ENCODE data around the gene PAN3.
A peak's percentile ranks its signal among the peaks of the same experiment; 100 is the strongest.
"Not testable (repeated sequence)": the region's sequence is repeated elsewhere in the genome, so short reads cannot be mapped to it uniquely, and the experiment has no call there.

PAN3 gene

GRCh38 chr13:28138012-28138755 lies at the start of gene PAN3:
Gene PAN3 (plus strand): TSS chr13:28138545. CDS start chr13:28138658, 113 bp downstream.
- peak; percentile 87 to 92 for DNase-seq

DNA sequence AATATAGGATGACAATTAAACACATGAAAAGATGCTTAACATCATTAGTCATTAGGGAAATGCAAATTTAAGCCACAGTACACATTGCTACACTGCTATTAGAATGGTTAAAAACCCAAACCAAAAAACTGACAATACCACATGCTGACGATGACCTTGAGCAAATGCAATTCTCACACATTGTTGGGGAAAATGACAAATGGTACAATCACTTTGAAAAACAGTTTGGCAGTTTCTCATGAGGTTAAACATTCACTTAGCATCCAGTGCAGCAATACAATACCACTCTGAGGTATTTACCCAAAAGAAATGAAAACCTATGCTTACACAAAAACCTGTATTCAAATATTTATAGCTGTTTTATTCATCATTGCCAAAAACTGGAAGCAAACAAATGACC lies 49.3 kb upstream of the PAN3 start:
- no peak for DNase-seq

DNA sequence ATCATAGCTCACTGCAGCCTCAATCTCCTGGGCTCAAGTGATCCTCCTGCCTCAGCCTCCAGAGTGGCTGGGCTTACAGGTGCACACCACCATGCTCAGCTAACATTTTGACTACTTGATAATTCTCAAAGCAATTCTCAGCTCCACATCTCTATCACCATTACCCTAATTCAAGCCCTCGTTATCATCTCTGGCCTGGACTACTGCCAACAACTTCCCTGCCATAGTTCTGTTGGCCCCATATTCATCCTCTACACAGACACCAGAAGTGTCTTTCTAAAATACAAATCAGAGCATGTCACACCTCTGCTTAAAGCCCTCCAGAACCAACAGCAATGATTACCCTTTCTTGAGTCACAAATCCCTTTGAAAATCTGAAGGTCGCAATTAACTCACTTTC lies 45.9 kb upstream of the PAN3 start:
- no peak for DNase-seq

DNA sequence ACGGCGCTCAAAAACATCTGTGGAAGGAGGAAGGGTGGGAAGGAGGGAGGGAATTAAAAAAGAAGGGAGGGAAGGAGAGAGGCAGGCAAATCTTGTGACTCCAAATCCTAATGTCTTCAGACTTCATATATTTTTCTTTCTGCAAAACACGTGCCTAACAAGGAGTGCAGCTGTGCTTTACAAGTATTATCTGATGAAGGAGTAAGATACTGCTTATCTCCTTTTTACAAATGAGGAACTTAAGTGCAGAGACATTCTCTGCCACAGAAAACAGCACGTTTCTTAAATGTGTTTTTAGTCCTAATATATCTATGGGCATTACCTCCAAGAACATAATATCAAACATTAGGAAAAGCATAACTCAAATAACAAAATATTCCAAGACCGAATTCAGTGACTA lies 44.5 kb upstream of the PAN3 start:
- no peak for DNase-seq

GRCh38 chr13:28094306-28094705 lies 44.0 kb upstream of the PAN3 start:
- DNase-seq, result no peak

- DNase-seq, result no peak
These were observed 40.8 kb upstream of the PAN3 start for GRCh38 chr13:28097503-28097902.

DNA sequence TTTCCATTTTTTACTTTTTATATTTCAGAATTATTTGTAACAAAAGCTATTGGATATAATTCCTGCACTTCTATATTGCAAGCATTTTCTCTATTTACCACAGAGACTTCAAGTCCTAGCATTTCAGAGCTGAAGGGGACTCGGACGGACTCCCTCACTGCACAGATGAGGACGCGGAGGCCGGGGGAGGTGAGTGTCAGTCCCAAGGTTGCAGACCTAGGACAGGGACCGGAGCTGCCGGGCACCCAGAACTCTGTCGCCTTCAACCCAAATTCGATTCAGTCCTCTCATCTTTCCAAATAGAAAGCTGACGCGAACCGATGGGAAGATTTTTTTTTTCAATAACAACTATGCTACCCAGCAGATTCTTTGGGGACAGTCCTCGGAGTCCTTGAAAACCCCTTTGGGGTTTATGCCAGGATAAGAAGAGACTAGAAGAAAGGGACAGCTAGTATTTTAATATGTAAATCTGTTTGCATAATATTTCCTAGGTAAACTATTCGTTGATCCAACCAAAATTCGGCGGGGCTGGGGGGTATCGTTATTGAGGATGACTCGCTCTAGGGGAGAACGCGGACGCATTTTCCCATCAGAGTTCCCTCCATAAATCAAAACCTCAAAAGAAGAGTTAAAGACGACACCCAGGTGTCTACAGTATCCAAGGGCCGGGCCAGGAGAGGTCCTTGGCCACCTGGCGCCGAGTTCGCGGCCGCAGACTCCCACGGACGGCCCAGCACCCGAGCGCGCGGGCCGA lies 38.8 kb upstream of the PAN3 start:
- no peak for DNase-seq

- peak; percentile 56 to 77 for DNase-seq
These were observed 37.9 kb upstream of the PAN3 start, which contains the start of gene FLT3 for GRCh38 chr13:28100150-28101121. Gene FLT3 (minus strand): TSS chr13:28100576. CDS start chr13:28100510, 66 bp downstream.

DNA sequence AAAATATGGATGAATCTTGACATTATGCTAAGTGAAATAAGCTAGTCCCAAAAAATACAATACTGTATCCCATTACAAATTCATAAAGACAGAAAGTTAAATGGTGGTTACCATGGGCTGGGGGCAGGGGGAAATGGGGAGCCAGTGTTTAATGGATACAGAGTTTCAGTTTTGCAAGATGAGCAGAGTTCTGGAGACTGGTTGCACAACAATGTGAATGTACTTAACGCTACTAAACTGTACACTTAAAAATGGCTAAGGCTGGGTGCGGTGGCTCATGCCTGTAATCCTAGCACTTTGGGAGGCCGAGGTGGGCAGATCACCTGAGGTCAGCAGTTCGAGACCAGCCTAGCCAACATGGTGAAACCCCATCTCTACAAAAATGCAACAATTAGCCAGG lies 36.5 kb upstream of the PAN3 start:
- DNase-seq, result not testable (repeated sequence)

DNA sequence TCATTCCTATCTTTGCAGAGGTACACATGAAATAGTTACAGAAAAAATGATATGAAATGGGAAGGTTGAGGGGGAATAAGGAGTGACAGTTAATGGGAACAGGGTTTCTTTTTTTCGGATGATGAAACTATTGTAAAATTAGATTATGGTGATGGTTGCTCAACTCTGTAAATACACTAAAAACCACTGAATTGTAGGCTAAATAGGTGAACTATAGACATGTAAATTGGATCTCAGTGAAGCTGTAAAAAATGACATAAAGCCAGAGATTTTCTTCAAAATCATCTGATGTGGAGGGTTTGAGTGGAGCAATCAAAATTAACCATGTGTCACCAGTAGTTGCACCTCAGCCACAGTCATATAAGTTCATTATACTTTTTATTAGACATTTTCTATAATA lies 31.4 kb upstream of the PAN3 start:
- no peak for DNase-seq

DNA sequence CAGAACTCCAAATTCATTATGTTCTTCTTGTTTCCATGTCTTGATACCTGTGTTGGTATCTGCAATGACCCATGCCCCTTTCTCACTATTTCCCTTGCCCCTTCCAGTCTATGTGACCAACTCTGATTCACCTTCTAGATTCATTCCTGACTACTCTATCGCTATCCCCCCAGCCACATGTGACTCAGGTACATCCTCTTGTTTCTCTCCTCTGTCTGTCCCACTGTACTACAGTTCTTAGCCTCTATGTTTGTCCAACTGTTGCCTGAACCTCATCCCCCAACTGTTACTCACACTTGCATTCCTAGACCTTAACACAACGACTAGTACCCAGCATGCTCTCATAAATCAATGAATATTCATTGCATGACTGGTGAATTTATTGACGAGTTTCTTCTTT lies 27.9 kb upstream of the PAN3 start:
- no peak for DNase-seq

- no peak for DNase-seq
These were observed 21.6 kb upstream of the PAN3 start for GRCh38 chr13:28116736-28117135.

GRCh38 chr13:28117689-28118377 lies 20.5 kb upstream of the PAN3 start:
- peak in 1 of 2 experiments; percentile 29 for DNase-seq

- DNase-seq, result no peak
These were observed 18.0 kb upstream of the PAN3 start for GRCh38 chr13:28120317-28120716.

DNA sequence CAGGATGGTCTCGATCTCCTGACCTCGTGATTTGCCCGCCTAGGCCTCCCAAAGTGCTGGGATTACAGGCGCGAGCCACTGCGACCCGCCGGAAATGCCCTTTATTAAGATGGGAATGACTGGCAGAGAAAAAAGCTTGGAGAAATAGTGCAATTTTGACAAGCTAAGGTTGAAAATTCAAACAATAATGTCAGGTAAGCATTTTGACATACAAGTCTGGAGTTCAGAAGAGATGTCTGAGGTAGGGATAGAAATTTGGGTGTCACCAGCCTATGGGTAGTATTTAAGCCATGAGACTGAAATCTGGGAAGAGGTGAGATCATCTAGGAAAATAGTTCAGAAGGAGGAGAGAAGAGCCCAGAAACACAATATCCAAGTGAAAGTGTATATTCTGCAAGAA lies 17.1 kb upstream of the PAN3 start:
- DNase-seq, result no peak

DNA sequence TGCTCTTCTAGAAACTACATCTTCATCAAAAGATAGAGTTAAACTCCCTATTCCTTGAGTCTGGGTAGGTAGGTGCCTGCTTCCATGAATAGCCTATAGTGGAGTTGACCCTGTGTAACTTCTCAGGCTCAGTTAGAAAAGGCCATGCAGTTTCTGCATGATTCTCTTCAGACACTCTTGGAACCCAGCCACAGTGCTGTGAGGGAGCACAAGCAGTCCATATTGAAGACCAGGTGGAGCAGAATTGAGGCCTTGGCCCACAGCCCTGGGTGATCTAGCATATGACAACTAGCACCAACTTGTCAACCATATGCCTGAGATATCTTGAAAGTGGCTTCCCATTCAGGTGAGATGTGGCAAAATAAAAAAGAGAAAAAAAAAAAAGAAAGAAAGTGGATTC lies 10.3 kb upstream of the PAN3 start:
- no peak for DNase-seq

DNA sequence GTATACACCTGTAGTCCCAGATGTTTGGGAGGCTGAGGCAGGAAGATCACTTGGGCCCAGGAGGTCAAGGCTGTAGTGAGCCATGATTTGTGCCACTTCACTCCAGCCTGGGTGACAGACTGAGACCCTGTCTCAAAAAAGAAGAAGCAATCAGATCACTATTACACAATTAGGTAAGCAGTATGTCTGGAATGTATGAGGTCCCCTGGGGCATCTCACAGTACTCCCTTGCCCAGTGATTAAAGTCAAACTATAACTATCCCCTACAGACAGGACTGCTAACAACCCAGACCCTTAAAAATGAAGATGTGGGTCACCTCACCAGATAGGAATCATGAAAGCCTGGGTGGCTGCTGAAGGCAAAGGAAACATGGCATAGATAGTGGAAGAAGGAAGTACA lies 9.4 kb upstream of the PAN3 start:
- DNase-seq, result no peak

- DNase-seq, result no peak
These were observed 8.2 kb upstream of the PAN3 start for GRCh38 chr13:28129911-28130693.

GRCh38 chr13:28131646-28132045 lies 6.7 kb upstream of the PAN3 start:
- no peak for DNase-seq

- DNase-seq, result no peak
These were observed 1.4 kb upstream of the PAN3 start for GRCh38 chr13:28136916-28137315.

DNA sequence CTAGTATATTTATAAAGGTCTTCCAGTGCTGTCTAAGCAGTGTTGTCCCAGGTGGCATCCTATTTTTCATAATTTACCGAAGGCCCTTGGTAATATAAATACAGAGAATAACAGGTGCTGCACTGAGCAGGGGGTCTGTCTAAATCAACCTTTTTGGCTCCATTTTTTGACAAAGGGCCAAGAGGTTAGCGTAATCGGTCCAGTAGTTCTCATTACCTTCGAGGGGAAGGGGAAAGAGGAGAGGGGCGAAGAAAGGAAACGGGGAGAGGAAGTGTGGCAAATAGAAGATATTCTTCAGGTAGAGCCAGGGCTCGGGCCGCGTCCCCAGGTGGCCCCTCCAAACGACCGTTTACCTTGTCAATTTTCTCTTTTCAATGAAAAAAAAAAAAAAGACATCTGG lies 749 bp upstream of the PAN3 start:
- DNase-seq, result peak in 1 of 2 experiments; percentile 59
